Measurements from ENCODE around the gene IGFBPL1.

DNA sequence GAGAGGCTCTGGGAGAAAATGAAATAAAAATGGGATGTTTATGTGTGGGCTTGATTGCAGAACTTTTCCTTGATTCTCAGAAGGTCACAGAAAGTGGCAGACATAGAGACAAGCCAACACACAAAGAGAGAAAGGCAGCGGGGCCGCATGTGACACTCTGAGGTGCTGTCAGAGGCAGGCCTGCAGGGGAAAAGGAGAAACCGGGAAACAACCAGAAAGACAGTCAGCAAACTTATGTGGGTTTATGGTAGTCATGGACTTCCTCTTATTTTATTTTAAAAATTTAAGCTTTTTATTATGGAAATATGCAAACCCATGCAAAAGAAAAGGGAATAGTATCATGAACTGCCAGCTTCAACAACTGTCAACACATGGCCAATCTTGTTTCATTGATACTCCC, 16.3 kb upstream of the IGFBPL1 start:
- TF ChIP-seq, protein P1, sequence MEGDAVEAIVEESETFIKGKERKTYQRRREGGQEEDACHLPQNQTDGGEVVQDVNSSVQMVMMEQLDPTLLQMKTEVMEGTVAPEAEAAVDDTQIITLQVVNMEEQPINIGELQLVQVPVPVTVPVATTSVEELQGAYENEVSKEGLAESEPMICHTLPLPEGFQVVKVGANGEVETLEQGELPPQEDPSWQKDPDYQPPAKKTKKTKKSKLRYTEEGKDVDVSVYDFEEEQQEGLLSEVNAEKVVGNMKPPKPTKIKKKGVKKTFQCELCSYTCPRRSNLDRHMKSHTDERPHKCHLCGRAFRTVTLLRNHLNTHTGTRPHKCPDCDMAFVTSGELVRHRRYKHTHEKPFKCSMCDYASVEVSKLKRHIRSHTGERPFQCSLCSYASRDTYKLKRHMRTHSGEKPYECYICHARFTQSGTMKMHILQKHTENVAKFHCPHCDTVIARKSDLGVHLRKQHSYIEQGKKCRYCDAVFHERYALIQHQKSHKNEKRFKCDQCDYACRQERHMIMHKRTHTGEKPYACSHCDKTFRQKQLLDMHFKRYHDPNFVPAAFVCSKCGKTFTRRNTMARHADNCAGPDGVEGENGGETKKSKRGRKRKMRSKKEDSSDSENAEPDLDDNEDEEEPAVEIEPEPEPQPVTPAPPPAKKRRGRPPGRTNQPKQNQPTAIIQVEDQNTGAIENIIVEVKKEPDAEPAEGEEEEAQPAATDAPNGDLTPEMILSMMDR (IDR thresholded peaks at IDR 0.05) = no peak
- no peak for TF ChIP-seq EZH2 (IDR thresholded peaks at IDR 0.05)

Data from neural progenitor cell (in vitro differentiated cells).